CMK (cell line): ENCODE measurements around the gene ZMAT2.
"Not testable (repeated sequence)": the region's sequence is repeated elsewhere in the genome, so short reads cannot be mapped to it uniquely, and the experiment has no call there.

ENCODE experiments used
- DNase-seq: peaks from one replicate; pipeline ENCODE4 v3.0.0-alpha.2; 2010; ENCODE audit warnings: low read depth

ZMAT2 gene

DNA sequence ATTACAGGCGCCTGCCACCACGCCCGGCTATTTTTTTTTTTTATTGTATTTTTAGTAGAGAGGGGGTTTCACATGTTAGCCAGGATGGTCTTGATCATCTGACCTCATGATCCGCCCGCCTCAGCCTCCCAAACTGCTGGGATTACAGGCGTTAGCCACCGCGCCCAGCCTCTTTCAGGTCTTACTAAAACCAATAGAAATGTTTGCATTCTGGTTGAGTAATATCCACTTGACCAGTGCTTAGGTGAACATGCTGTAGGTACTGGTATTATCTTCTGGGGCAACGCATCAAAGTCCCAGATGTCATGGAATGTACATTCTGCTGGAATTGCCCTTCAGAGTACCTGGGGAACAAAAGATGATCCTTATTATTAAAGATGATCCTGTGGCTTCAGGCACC, 8.5 kb downstream of the ZMAT2 start:
- DNase-seq = not testable (repeated sequence)

DNA sequence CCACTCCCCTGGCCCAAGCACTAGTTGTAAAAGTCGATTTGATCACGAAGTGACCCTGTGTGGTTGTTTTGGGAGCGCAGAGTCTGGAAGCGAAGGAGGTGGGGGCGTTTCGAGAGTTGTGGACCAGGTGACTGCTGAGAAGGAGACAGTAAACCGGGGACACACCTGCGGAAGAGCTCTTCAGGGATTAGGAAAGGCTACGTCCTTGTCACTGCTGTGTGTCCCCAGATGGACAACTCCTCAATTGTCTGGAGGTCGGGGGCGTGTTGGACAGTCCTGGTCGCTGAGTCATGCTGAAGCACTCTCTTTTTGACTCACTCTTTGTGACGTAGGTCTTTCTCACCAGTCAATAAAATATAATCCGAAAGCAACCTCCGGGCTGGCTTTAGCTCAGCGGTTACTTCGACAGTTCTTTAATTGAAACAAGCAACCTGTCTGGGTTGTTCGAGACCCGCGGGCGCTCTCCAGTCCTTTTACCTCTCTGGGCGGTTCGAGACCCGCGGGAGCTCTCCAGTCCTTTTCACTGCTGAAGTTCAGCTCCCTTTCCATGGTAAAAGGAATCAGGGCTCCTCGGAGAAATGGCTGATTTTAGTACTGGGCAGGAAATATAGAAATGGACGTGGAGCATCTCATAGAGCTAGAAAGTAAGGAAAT, 10.8 kb downstream of the ZMAT2 start:
- DNase-seq = peak; percentile 78

DNA sequence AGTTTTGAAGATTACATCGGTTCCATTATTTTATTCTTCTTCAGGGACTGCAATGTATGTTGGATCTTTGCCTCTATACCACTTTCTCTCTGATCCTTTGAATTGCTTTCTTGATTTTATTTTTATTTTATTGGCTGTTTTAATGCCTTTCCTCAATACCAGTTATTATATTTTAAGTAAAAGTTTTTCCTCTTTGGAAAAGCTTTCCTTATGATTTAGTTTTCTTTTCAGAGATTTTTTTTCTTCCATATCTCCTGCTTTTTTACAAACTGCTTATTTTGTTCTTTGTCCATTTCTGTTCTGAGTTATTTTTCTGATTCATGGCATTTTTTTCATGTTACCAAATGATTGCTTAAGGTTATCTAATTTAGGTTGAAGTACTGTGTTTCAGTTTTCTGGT, 11.5 kb downstream of the ZMAT2 start:
- DNase-seq = no peak

DNA sequence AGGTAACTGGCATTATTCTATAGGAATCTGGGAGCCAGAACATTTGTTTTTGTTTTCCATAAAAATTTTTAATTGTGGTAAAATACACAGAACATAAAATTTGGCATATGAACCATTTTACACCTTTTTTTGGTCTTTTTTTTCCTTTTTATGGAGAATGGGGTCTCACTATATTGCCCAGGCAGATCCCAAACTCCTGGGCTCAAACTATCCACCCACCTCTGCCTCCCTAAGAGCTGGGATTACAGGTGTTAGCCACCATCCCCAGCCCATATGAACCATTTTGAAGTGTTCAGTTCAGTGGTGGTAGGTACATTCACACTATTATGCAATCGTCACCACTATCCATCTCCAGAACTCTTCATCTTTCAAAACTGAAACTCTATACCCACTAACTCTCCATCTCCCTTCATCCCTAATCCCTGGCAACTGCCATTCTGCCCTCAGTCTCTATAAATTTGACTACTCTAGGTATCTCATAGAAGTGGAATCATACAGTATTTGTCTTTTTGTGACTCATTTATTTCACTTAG, 13.4 kb downstream of the ZMAT2 start:
- no peak for DNase-seq

DNA sequence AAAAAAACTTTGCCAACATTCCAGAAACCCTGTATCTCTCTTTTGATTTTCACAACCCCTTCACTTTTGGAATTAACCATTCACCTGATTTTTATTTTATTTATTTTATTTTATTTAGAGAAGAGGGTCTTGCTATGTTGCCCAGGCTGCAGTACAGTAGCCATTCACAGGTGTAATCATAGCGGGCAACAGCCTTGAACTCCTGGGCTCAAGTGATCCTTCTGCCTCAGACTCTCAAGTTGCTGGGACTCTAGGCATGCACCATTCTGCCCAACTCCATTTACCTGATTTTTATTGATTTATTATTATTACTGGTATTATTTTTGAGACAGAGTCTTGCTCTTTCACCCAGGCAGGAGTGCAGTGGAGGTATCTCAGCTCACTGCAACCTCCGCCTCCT, 16.0 kb downstream of the ZMAT2 start:
- DNase-seq = not testable (repeated sequence)

DNA sequence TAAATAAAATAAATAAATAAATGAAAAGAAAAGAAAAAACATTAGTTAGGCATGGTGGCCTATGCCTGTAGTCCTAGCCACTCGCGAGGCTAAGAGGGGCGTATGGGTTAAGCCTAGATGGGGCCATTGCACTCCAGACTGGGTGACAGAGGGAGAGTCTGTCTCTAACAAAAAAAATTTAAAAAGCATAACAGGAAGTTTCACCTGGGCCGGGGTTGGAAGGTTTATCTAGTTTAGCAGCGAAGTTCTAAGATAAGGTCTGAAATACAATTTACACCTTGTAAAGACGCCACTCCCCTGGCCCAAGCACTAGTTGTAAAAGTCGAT, 18.0 kb downstream of the ZMAT2 start:
- DNase-seq = no peak

DNA sequence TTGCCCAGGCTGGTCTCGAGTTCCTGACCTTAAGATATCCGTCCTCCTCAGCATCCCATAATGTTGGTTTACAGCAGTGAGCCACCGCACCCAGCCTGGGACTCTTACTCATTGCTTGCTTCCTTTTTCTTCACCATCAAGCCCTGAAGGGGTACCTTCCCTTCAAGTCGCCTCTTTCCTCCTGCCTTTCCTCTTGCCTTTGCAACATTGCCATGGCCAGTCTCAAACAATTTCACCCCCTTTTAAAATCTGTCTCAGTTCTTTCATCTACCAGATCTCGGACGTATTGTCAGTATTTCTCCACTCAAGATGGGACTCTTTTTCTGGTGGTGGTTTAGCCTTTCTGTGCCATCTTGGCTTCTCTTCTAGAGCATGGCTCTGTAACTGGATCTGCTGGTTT, 20.5 kb downstream of the ZMAT2 start:
- DNase-seq = not testable (repeated sequence)

DNA sequence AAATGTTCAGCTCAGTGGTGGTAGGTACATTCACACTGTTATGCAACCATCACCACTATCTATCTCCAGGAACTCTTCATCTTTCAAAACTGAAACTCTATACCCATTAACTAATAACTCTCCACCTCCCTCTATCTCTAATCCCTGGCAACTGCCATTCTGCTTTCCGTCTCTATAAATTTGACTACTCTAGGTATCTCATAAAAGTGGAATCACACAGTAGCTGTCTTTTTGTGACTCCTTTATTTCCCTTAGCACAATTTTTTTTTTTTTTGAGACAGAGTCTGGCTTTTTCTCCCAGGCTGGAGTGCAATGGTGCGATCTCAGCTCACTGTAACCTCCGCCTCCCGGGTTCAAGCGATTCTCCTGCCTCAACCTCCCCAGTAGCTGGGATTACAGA, 21.1 kb downstream of the ZMAT2 start:
- DNase-seq = not testable (repeated sequence)

DNA sequence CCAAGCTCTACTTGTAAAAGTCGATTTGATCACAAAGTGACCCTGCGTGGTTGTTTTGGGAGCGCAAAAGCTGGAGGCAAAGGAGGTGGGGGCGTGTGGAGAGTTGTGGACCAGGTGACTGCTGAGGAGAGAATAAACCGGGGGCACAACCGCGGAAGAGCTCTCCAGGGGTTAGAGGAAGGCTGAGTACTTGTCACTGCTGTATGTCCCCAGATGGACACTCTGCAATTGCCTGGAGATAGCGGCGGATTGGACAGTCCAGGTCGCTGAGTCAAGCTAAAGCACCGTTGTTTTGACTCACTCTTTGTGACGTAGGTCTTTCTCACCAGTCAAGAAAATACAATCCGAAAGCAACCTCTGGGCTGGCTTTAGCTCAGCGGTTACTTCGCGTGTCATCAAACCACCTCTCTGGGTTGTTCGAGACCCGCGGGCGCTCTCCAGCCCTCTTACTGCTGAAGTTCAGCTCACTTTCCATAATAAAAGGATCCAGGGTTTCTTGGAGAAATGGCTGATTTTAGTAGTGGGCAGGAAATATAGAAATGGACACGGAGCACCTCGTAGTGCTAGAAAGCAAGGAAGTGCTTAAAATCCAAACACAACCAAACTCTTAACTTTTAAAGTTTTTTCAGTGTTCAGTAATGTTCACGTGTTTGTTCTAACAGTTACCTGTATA, 25.7 kb downstream of the ZMAT2 start:
- DNase-seq = no peak

DNA sequence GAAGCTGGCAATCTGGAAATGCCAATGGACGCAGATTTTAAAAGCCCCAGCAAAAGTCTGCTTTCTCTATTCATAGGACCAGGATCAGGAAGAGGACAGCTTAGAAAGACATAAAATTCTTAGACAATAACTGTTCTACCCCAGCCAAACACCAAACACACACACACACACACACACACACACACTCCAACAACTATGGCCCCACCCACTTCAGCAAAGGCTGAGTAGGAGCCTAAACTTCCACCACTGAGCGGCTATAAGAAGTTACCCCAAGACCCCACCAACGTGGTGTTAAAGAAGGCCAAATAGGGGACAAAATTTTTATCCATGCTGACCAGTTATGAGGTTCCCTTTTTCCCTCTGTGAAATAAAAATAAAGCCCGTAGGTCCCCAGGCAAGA, 32.9 kb downstream of the ZMAT2 start:
- DNase-seq = no peak

DNA sequence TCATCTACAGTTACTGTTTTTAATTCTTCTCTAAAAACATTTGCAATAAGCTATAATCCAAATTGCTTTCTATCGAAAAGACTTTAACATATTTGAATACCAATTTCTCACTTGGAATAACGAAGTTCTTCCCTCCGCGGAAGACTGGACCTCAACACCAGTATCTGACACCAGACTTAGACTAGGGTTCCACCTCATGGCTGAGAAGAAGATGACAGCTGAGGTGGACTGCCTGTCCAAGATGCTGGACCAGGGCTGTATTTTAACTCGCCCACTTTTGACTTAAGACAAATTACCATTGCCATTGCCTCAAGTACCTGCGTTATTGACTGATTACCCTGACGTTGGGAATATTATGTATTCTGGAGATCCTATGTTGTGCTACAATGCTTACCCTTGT, 34.1 kb downstream of the ZMAT2 start:
- no peak for DNase-seq

DNA sequence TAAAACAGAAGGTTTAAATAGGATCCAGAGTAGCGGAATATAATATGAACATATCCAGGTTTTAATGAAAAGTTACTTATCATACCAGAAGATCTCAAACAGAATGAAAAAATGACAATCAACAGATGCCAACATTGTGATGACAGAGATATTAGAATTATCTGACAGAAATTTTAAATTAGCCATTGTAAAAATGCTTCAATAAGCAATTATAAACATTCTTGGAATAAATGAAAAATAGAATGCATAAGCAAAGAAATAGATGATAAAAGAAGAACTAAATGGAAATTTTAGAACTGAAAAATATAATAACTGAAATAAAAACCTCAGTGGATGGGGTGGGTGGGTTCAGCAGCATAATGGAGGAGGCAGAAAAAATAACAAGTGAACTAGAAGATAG, 37.2 kb downstream of the ZMAT2 start:
- no peak for DNase-seq

DNA sequence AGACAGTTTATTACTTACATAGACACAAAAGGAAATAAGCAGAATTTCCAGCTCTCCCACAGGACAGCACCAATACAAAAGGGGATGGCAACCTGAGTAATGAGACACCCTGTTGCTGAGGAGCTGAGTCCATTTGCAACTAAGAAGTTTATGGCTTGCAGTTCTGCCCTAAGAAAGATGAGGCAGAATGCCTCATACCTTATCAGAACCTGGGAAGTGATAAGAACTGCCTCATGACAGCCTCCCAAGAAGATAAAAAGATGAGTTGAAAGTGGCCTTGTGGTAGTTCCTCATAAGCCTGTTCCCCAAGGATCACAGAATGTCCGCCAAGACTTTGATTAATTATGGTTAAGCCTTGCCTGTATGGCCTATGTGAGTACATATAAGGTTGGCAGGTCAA, 41.7 kb downstream of the ZMAT2 start:
- DNase-seq = no peak

DNA sequence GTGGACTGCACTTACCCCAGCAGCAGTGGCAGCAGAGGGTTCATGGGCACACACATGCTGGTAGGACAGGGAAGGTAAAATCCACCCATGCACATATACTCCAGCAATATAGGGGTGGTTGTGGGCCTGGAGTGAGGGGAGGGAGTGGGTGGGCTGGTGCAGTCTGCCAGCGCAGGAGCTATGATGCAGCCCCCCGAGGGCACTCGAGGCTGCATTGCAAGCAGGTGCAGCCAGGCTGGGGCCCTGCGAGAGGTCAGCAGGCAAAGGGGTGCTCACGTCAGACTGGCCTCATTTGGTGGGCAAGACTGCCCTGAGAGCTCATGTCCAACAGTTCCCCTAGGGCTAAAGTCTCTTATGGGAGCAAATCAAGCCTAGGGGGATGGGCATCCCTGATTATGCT, 53.3 kb downstream of the ZMAT2 start:
- DNase-seq = no peak
